Measurements from ENCODE around the gene BRWD1. TPM values are rescaled to one million over a fixed set of nuclear protein-coding genes. Genes with fewer than 3 reads are reported as not detected.

The BRWD1 gene
- total and polyA plus RNA-seq, 12 donors = 11.1 to 81.1 (median 37.6) TPM

DNA sequence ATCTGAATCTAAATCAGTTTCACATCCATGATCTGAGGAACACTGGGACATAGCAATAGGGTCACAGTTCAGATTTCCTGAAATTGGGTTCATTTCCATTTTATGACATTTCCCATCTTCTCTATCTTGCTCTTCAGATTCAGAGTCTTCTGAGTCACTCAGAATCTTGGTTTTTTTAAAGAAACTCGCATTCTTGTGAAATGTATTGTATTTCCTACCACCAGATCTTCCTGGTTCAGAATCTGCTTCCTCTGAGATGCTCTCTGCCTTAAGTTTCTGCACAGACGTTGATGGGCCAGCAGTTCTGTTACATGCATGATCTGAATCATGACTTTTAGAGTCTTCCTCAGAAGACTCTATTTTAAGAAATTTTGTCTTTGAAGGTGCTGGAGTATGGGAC is 114.6 kb downstream of the BRWD1 start:
- no peak overlapping the region for H3K4me3 ChIP-seq
- intact Hi-C loops (cut with DNase I) = no loop called here
- no peak for DNase-seq
- TF ChIP-seq, protein P1, sequence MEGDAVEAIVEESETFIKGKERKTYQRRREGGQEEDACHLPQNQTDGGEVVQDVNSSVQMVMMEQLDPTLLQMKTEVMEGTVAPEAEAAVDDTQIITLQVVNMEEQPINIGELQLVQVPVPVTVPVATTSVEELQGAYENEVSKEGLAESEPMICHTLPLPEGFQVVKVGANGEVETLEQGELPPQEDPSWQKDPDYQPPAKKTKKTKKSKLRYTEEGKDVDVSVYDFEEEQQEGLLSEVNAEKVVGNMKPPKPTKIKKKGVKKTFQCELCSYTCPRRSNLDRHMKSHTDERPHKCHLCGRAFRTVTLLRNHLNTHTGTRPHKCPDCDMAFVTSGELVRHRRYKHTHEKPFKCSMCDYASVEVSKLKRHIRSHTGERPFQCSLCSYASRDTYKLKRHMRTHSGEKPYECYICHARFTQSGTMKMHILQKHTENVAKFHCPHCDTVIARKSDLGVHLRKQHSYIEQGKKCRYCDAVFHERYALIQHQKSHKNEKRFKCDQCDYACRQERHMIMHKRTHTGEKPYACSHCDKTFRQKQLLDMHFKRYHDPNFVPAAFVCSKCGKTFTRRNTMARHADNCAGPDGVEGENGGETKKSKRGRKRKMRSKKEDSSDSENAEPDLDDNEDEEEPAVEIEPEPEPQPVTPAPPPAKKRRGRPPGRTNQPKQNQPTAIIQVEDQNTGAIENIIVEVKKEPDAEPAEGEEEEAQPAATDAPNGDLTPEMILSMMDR (IDR thresholded peaks at IDR 0.05) = no peak
- TF ChIP-seq POLR2A (IDR thresholded peaks at IDR 0.05) = no peak
- H3K27ac ChIP-seq = no peak overlapping the region
- peaks cover 0 to 4% of the 10 kb centered on the region in 2 donors for H3K4me1 ChIP-seq (replicated peaks in 1 of 2)
- no peaks in the 10 kb centered on the region for H3K9me3 ChIP-seq (replicated peaks in 1 of 3)
- peaks cover 0 to 56% of the 10 kb centered on the region in 2 donors for H3K36me3 ChIP-seq (replicated peaks in 1 of 2)
- 73 to 88% (median 81%) methylated on average over 2 of the region's 2 CpGs for WGBS, 4 donors
- H3K27me3 ChIP-seq = no peaks in the 10 kb centered on the region

DNA sequence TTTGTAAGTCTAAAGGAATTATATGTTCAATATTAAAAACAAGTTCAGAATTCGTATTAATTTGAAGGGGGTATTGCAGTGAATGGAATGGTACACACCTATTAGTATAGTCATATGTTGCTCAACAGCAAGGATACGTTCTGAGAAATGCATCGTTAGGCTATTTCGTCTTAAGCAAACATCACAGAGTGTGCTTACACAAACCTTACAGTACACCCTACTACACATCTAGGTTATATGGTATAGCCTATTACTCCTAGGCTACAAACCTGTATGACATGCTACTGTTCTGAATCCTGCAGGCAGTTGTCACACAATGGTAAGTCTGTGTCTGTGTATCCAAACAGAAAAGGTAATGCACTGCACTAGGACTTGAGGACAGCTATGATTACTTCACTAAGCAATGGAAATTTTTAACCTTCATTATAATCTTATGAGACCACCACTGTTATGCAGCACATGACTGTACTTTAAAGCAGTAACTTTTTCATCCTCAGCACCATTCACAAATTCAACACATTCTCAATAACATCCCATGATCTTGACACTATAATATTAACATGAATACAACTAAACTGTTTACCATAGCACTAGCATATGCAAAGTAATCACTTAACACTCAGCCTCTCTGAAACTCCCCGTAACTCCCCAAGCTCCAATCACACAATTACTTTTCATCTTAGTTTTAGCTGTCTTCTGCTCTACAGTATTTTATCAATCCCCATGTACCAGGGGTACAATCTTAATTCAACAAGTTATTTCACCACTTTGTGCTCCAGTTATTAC is 115.8 kb downstream of the BRWD1 start:
- no peak overlapping the region for H3K4me3 ChIP-seq
- no peak for DNase-seq
- no peaks in the 10 kb centered on the region for H3K9me3 ChIP-seq (replicated peaks in 1 of 3)
- peaks cover 0 to 56% of the 10 kb centered on the region in 2 donors for H3K36me3 ChIP-seq (replicated peaks in 1 of 2)
- H3K27me3 ChIP-seq = no peaks in the 10 kb centered on the region
- 81 to 96% (median 93%) methylated on average over 5 of the region's 5 CpGs for WGBS, 4 donors
- intact Hi-C loops (cut with DNase I) = no loop called here
- no peak for TF ChIP-seq POLR2A (IDR thresholded peaks at IDR 0.05)
- TF ChIP-seq, protein P1 (IDR thresholded peaks at IDR 0.05) = no peak
- H3K27ac ChIP-seq = no peak overlapping the region
- peaks cover 0 to 4% of the 10 kb centered on the region in 2 donors for H3K4me1 ChIP-seq (replicated peaks in 1 of 2)

DNA sequence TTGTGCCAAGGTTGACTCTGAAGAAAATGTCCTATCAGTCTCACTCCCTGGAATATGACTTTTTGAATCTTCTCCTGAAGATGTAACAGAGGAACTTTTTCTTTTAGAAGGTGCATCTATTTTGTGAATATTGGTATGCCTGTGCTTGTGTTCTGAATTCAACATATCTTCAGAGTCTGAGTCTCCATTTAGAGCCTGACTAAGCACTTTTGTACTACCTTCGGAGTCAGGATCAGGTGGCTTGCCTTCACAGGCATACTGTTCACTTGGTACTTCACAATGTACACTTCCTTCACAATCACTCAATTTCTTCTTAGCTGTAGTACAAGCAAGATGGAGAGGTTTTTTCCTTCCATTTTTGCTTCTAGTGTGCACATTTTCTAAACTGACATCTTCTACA is 116.6 kb downstream of the BRWD1 start:
- no peak for TF ChIP-seq POLR2A (IDR thresholded peaks at IDR 0.05)
- TF ChIP-seq, protein P1 (IDR thresholded peaks at IDR 0.05) = no peak
- H3K36me3 ChIP-seq (replicated peaks in 1 of 2) = peaks cover 0 to 50% of the 10 kb centered on the region in 2 donors
- no peaks in the 10 kb centered on the region for H3K27me3 ChIP-seq
- H3K4me3 ChIP-seq = no peak overlapping the region
- intact Hi-C loops (cut with DNase I) = no loop called here
- H3K4me1 ChIP-seq (replicated peaks in 1 of 2) = peaks cover 0 to 4% of the 10 kb centered on the region in 2 donors
- WGBS, 4 donors = 87 to 94% (median 91%) methylated on average over 1 of the region's 1 CpG
- no peak for DNase-seq
- H3K27ac ChIP-seq = no peak overlapping the region
- H3K9me3 ChIP-seq (replicated peaks in 1 of 3) = no peaks in the 10 kb centered on the region

DNA sequence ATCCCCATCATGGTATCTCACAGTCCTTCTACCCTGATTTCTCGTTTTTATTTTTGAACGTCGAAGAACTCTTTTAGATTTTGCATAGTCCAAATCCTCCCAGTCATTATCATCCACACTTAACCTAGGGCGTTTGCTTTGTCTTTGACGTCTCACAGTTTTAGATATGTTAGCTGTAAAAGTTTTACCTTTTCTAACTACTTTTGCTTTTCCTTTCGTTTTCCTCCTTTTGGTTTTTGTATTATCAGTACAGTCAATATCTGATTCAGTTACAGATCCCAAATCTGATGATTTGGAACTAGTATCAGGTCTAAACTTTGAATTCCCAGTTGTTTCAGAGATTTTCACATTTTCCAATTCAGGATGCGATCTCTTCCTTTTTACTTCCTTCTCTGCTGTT is 117.1 kb downstream of the BRWD1 start:
- Histone ChIP-seq H3K4me3 (no peak overlapping the region), H3K9me3 (replicated peaks in 1 of 3) (no peaks in the 10 kb centered on the region), H3K36me3 (replicated peaks in 1 of 2) (peaks cover 0 to 46% of the 10 kb centered on the region in 2 donors), H3K27me3 (no peaks in the 10 kb centered on the region), H3K4me1 (replicated peaks in 1 of 2) (peaks cover 0 to 4% of the 10 kb centered on the region in 2 donors), H3K27ac (no peak overlapping the region)
- DNase-seq = no peak
- WGBS, 4 donors = 85 to 93% (median 88%) methylated on average over 7 of the region's 7 CpGs
- TF ChIP-seq, protein P1 (IDR thresholded peaks at IDR 0.05) = no peak
- no peak for TF ChIP-seq POLR2A (IDR thresholded peaks at IDR 0.05)
- intact Hi-C loops (cut with DNase I) = no loop called here
